AG09309 (cell line): ENCODE measurements around the gene COX7A2L.

ENCODE experiments used
- DNase-seq: peaks from one replicate; pipeline ENCODE4 v3.0.0-alpha.2; 2010; ENCODE audit warnings: low read depth
- H3K4me3 ChIP-seq: 2 replicates; pipeline ENCODE4 v1.5.1; 2011; ENCODE audit warnings: mild to moderate bottlenecking, low read depth, low read length, moderate library complexity; ENCODE audit not compliant: control insufficient read depth
- CTCF ChIP-seq: IDR thresholded peaks from 2 replicates; pipeline ENCODE4 v1.5.1; 2011; ENCODE audit warnings: mild to moderate bottlenecking, low read depth, low read length, inconsistent platforms; ENCODE audit not compliant: insufficient read depth, control insufficient read depth; ENCODE audit errors: missing control alignments

The COX7A2L gene

DNA sequence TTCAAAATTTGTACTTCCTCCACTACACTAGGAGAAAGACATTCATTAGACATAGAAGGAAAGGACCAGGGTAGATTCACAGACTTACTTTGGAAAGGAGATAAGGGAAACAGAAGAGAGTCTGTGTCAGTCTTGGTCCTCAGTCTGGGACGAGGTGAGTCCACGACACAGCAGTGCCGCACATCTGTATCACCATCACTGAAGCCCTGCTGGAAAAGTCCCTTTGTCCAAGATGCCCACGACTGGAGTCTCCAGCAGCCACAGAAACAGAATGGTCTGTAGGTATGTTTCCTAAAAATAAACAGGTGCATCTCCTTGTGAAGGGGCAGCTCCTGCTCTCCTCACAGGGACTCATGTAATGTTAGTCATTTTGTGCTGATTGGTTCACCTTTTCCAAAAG is 27.4 kb downstream of the COX7A2L start:
- no peak for DNase-seq
- H3K4me3 ChIP-seq = no peak overlapping the region
- TF ChIP-seq CTCF = no peak

DNA sequence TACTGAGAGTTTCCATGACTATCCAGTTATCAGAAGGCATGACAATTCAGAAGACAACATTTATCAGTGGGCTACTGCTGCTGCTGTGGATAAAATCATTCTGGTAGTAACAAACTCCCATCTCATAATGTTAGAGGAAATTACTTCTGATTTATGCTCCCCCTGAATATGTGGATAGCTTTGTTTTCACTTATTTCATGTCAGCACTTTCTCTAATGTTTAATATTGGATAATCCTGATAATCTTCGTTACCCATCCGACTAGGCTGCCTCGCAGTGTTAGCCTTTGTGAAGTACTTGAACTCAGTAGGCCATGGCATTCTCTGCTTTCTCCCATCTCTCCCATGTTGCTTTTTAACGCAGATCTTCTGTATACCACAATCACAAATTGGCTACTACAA is 28.4 kb downstream of the COX7A2L start:
- no peak overlapping the region for H3K4me3 ChIP-seq
- no peak for DNase-seq
- TF ChIP-seq CTCF = no peak

GRCh38 chr2:42331569-42332284 is 29.3 kb downstream of the COX7A2L start:
- DNase-seq = no peak
- TF ChIP-seq CTCF = no peak
- no peak overlapping the region for H3K4me3 ChIP-seq

DNA sequence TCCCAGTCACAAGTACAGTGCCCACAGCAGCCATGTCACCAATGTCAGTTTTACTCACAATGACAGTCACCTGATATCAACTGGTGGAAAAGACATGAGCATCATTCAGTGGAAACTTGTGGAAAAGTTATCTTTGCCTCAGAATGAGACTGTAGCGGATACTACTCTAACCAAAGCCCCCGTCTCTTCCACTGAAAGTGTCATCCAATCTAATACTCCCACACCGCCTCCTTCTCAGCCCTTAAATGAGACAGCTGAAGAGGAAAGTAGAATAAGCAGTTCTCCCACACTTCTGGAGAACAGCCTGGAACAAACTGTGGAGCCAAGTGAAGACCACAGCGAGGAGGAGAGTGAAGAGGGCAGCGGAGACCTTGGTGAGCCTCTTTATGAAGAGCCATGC is 31.3 kb downstream of the COX7A2L start:
- DNase-seq = no peak
- no peak overlapping the region for H3K4me3 ChIP-seq
- TF ChIP-seq CTCF = no peak

- no peak overlapping the region for H3K4me3 ChIP-seq
- TF ChIP-seq CTCF = no peak
- no peak for DNase-seq
Measured at GRCh38 chr2:42328923-42329322, 32.1 kb downstream of the COX7A2L start.

GRCh38 chr2:42328148-42328833 is 32.7 kb downstream of the COX7A2L start:
- peak; percentile 14 for DNase-seq
- peak; percentile 44 for TF ChIP-seq CTCF
- H3K4me3 ChIP-seq = no peak overlapping the region
